ENCODE measurements around the gene CPLANE2.

CPLANE2 gene

DNA sequence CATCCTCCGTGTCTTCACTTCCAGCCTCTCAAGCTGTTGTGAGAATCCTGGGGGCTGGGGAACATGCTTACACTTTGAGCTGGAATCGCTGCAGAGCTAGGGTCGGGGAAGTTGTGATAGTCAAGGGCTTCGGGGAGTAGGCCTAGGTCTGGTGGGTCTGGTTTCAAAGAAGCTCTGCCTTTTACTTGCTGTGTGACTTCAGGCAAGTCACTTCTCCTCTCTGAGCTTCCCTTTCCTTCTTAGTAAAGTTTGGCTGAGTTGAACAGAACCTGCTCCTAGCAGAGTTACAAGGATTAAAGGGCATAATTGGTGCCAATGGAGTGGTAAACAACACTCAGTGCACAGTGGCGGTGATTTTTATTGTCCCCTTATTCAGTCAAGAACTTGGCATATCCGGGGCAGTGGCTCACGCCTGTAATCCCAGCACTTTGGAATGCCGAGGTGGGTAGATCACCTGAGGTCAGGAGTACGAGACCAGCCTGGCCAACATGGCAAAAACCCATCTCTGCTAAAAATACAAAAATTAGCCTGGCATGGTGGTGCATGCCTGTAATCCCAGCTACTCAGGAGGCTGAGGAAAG is 50.2 kb downstream of the CPLANE2 start:
- peaks cover 45% of the 10 kb centered on the region for H3K27me3 ChIP-seq (replicated peaks; ENCODE audit: insufficient read depth, low read length)
- DNase-seq, result no peak
- H3K9me2 ChIP-seq (replicated peaks; ENCODE audit: insufficient read depth, low read length), result no peaks in the 10 kb centered on the region
- no peaks in the 10 kb centered on the region for H3F3A ChIP-seq (ENCODE audit: insufficient read depth, low read length)
- H4K20me1 ChIP-seq (ENCODE audit: insufficient read depth, low read length), result no peaks in the 10 kb centered on the region
- H3K9me3 ChIP-seq (replicated peaks; ENCODE audit: insufficient read depth, low read length), result no peaks in the 10 kb centered on the region
- no peak overlapping the region for H2AFZ ChIP-seq (ENCODE audit: low read length)
- H3K9ac ChIP-seq (ENCODE audit: low read length), result no peak overlapping the region
- no peaks in the 10 kb centered on the region for H3K4me1 ChIP-seq (ENCODE audit: low read length)
- no peak overlapping the region for H3K4me2 ChIP-seq (ENCODE audit: low read depth, low read length)
- H3K27ac ChIP-seq (ENCODE audit: low read length), result no peak overlapping the region
- H3K36me3 ChIP-seq (replicated peaks; ENCODE audit: insufficient read depth, low read length), result no peaks in the 10 kb centered on the region
- H3K4me3 ChIP-seq (ENCODE audit: low read length), result no peak overlapping the region
- no peaks in the 10 kb centered on the region for H3K79me2 ChIP-seq (ENCODE audit: low read length)
- no peak for TF ChIP-seq EZH2 (optimal IDR thresholded peaks at IDR 0.05; ENCODE audit: low read depth, low read length)
- TF ChIP-seq, protein P1, sequence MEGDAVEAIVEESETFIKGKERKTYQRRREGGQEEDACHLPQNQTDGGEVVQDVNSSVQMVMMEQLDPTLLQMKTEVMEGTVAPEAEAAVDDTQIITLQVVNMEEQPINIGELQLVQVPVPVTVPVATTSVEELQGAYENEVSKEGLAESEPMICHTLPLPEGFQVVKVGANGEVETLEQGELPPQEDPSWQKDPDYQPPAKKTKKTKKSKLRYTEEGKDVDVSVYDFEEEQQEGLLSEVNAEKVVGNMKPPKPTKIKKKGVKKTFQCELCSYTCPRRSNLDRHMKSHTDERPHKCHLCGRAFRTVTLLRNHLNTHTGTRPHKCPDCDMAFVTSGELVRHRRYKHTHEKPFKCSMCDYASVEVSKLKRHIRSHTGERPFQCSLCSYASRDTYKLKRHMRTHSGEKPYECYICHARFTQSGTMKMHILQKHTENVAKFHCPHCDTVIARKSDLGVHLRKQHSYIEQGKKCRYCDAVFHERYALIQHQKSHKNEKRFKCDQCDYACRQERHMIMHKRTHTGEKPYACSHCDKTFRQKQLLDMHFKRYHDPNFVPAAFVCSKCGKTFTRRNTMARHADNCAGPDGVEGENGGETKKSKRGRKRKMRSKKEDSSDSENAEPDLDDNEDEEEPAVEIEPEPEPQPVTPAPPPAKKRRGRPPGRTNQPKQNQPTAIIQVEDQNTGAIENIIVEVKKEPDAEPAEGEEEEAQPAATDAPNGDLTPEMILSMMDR (IDR thresholded peaks at IDR 0.05; ENCODE audit: low read length), result no peak
- TF ChIP-seq EZH2phosphoT487 (IDR thresholded peaks at IDR 0.05; ENCODE audit: low read length), result no peak

DNA sequence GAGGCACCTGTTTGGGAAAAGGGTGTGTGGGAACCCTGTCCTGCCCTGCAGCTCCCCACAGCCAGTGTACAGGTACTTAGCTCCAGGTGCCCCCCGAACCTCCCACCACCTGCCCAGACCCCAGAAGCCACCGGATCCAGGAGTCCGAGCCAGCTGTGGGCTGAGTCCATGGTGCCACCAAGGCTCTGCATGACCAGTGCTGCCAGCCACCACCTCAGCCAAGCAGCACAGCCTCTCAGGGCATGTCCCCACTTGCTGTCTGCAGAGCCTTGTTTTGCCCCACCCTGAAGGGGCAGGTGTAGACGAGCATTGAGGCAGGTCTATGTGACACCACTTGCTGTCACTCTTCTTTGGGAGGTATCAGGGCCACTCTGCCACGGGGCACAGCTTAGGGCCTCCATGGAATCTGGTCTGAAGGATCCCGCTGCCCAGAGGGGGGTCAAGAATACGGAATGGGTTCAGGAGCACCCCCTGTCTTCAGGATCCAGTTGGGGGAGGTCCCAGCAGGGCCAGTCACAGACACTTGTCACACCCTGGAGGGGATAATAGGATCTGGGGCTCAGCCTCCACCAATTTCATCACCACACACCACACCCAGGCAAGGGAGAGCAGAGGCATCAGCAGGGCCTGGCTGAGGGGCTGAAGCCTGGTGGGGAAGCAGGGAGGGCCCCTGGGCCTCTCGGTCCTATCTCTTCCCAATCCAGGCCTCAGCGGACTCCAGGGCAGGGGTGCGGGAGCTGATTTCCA is 52.3 kb downstream of the CPLANE2 start:
- Histone ChIP-seq H3F3A (ENCODE audit: insufficient read depth, low read length) (no peaks in the 10 kb centered on the region), H2AFZ (ENCODE audit: low read length) (no peak overlapping the region), H3K27me3 (replicated peaks; ENCODE audit: insufficient read depth, low read length) (peaks cover 33% of the 10 kb centered on the region), H3K4me3 (ENCODE audit: low read length) (no peak overlapping the region), H3K9me2 (replicated peaks; ENCODE audit: insufficient read depth, low read length) (no peaks in the 10 kb centered on the region), H3K4me2 (ENCODE audit: low read depth, low read length) (no peak overlapping the region), H3K9me3 (replicated peaks; ENCODE audit: insufficient read depth, low read length) (no peaks in the 10 kb centered on the region), H3K4me1 (ENCODE audit: low read length) (no peaks in the 10 kb centered on the region), H3K27ac (ENCODE audit: low read length) (no peak overlapping the region), H3K9ac (ENCODE audit: low read length) (no peak overlapping the region), H3K79me2 (ENCODE audit: low read length) (no peaks in the 10 kb centered on the region), H4K20me1 (ENCODE audit: insufficient read depth, low read length) (no peaks in the 10 kb centered on the region), H3K36me3 (replicated peaks; ENCODE audit: insufficient read depth, low read length) (no peaks in the 10 kb centered on the region)
- no peak for DNase-seq
- no peak for TF ChIP-seq EZH2phosphoT487 (IDR thresholded peaks at IDR 0.05; ENCODE audit: low read length)
- TF ChIP-seq, protein P1 (IDR thresholded peaks at IDR 0.05; ENCODE audit: low read length), result no peak
- TF ChIP-seq EZH2 (optimal IDR thresholded peaks at IDR 0.05; ENCODE audit: low read depth, low read length), result no peak

DNA sequence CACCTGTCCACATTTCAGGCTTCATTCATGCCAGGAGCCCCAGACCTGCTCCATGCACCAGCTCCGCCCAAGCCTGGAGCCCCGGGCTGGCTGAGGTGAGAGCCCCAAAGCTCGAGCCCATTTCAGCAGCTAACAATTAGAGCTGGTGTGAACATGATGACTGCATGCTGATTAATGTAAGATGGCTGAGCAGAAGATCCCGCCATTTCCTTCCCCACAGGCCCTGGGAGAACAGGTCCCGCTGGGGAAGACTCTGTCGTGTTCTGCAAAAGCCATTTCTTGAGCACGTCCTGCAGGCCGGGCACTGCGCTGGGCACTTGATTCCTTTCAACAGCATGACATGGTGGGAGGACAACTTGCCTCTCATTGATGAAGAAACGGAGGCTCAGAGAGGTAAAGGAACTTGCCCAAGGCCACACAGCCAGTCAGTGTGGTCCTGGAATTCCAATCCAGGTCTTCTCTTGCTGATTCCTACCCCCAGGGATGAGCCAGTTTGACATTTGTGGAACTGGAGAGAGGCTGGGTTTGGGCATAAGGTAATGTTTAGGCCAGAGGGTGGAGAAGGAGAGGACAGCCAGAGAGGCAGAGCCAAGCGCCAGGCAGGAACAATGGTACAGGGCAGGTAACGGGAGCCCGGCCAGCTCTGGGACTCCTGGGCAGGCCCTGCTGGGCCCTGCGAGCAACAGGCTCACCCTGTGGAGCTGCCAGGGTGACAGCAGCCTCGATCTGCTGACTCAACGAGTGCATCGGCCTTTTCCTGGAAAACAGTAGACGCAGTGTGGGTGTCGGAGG is 53.0 kb downstream of the CPLANE2 start:
- Histone ChIP-seq H3K27ac (ENCODE audit: low read length) (no peak overlapping the region), H3K4me1 (ENCODE audit: low read length) (no peaks in the 10 kb centered on the region), H3K4me2 (ENCODE audit: low read depth, low read length) (no peak overlapping the region), H4K20me1 (ENCODE audit: insufficient read depth, low read length) (no peaks in the 10 kb centered on the region), H3K36me3 (replicated peaks; ENCODE audit: insufficient read depth, low read length) (no peaks in the 10 kb centered on the region), H3K79me2 (ENCODE audit: low read length) (no peaks in the 10 kb centered on the region), H3K9me2 (replicated peaks; ENCODE audit: insufficient read depth, low read length) (no peaks in the 10 kb centered on the region), H3F3A (ENCODE audit: insufficient read depth, low read length) (no peaks in the 10 kb centered on the region), H3K4me3 (ENCODE audit: low read length) (no peak overlapping the region), H3K9me3 (replicated peaks; ENCODE audit: insufficient read depth, low read length) (no peaks in the 10 kb centered on the region), H2AFZ (ENCODE audit: low read length) (no peak overlapping the region), H3K9ac (ENCODE audit: low read length) (no peak overlapping the region), H3K27me3 (replicated peaks; ENCODE audit: insufficient read depth, low read length) (peaks cover 34% of the 10 kb centered on the region)
- no peak for DNase-seq
- TF ChIP-seq, protein P1 (IDR thresholded peaks at IDR 0.05; ENCODE audit: low read length), result no peak
- TF ChIP-seq EZH2phosphoT487 (IDR thresholded peaks at IDR 0.05; ENCODE audit: low read length) (no peak), EZH2 (optimal IDR thresholded peaks at IDR 0.05; ENCODE audit: low read depth, low read length) (no peak)

Data from MM.1S (cell line).